Endothelial cell of umbilical vein (primary cell): ENCODE results near the gene TTYH2.

Source experiments
- EZH2 ChIP-seq: IDR thresholded peaks from 2 replicates; pipeline ENCODE4 v1.6.1; 2012; ENCODE audit warnings: borderline replicate concordance, low read depth, mild to moderate bottlenecking, moderate library complexity, low read length, inconsistent platforms; ENCODE audit not compliant: severe bottlenecking
- FOS ChIP-seq: IDR thresholded peaks from 2 replicates; pipeline ENCODE4 v1.6.1; 2011; ENCODE audit warnings: mild to moderate bottlenecking, low read length, moderate library complexity, borderline replicate concordance; ENCODE audit not compliant: insufficient read depth
- GATA2 ChIP-seq: IDR thresholded peaks from 2 replicates; pipeline ENCODE4 v1.7.0; 2011; ENCODE audit warnings: low read depth, mild to moderate bottlenecking, moderate library complexity, mixed read lengths, low read length; ENCODE audit not compliant: insufficient read length, insufficient read depth
- JUN ChIP-seq: IDR thresholded peaks from 2 replicates; pipeline ENCODE4 v1.6.1; 2011; ENCODE audit warnings: borderline replicate concordance, low read depth; ENCODE audit not compliant: insufficient read length, insufficient read depth
- MYC ChIP-seq: IDR thresholded peaks from one replicate; pipeline ENCODE4 v1.6.1; 2011; ENCODE audit warnings: mild to moderate bottlenecking, low read depth, low read length
- POLR2A ChIP-seq: IDR thresholded peaks from 2 replicates; pipeline ENCODE4 v1.6.1; 2012; ENCODE audit warnings: low read depth, mild to moderate bottlenecking, control low read depth, low read length
- POLR2AphosphoS5 ChIP-seq: IDR thresholded peaks from 2 replicates; pipeline ENCODE4 v1.6.1; 2012; ENCODE audit warnings: low read depth, mild to moderate bottlenecking, control low read depth, low read length, moderate library complexity; ENCODE audit not compliant: insufficient read depth
- TF ChIP-seq, protein P1 (sequence below), 2 donors: IDR thresholded peaks; 1 replicate in 1 of 2; 2 replicates in 1 of 2; pipeline ENCODE4 v1.5.1; 2011; ENCODE audit warnings: low read length in 2 of 2, mild to moderate bottlenecking in 2 of 2, moderate library complexity in 2 of 2, control low read depth in 1 of 2, inconsistent platforms in 1 of 2, low read depth in 1 of 2; ENCODE audit not compliant: insufficient read depth in 1 of 2; ENCODE audit errors: extremely low read depth in 1 of 2
- TF ChIP-seq, protein P2 (sequence below): IDR thresholded peaks from 2 replicates; pipeline ENCODE4 v1.6.1; 2011; ENCODE audit not compliant: insufficient read depth, insufficient read length

DNA sequence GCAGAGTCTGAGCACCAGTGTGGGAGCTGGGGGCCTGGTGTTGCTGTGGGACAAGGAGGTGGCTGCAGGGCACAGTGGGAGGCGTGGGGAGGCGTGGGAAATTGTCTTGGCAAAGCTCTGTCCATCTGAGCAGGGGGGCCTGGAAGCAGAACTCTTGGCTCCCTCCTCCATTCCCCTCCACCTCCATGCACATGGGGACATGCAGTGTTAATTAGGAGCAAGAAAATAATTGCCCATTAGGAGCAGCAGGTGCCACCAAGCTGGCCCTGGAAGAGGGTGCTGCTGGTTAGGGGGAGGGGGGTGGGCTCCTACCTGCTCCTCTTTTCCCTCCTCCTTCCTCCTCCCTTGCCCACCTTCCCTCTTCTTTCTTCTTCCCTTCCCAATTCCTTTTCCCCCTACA lies 4.5 kb downstream of the TTYH2 start:
- TF ChIP-seq POLR2A, result no peak
- no peak for TF ChIP-seq EZH2
- TF ChIP-seq, protein P1, sequence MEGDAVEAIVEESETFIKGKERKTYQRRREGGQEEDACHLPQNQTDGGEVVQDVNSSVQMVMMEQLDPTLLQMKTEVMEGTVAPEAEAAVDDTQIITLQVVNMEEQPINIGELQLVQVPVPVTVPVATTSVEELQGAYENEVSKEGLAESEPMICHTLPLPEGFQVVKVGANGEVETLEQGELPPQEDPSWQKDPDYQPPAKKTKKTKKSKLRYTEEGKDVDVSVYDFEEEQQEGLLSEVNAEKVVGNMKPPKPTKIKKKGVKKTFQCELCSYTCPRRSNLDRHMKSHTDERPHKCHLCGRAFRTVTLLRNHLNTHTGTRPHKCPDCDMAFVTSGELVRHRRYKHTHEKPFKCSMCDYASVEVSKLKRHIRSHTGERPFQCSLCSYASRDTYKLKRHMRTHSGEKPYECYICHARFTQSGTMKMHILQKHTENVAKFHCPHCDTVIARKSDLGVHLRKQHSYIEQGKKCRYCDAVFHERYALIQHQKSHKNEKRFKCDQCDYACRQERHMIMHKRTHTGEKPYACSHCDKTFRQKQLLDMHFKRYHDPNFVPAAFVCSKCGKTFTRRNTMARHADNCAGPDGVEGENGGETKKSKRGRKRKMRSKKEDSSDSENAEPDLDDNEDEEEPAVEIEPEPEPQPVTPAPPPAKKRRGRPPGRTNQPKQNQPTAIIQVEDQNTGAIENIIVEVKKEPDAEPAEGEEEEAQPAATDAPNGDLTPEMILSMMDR (IDR thresholded peaks at IDR 0.05; ENCODE audit: extremely low read depth in 1 of 2, insufficient read depth in 1 of 2, low read depth in 1 of 2, low read length in 2 of 2), result no peak
- TF ChIP-seq, protein P2, sequence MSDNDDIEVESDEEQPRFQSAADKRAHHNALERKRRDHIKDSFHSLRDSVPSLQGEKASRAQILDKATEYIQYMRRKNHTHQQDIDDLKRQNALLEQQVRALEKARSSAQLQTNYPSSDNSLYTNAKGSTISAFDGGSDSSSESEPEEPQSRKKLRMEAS, result no peak
- TF ChIP-seq POLR2AphosphoS5, result no peak
- no peak for TF ChIP-seq JUN
- no peak for TF ChIP-seq GATA2
- no peak for TF ChIP-seq FOS
- TF ChIP-seq MYC, result no peak
